ENCODE results near the gene DYNC1I1. TPM values are rescaled to one million over a fixed set of nuclear protein-coding genes. Genes with fewer than 3 reads are reported as not detected.

Gene DYNC1I1
- polyA plus RNA-seq, 1 experiment: 0.11 TPM

GRCh38 chr7:95974108-95974507 lies 201.8 kb downstream of the DYNC1I1 start:
- H3K36me3 ChIP-seq (ENCODE audit: control insufficient read depth, insufficient read depth, low read length): no peaks in the 10 kb centered on the region
- no peak for DNase-seq (ENCODE audit: low read depth)
- TF ChIP-seq CTCF (IDR thresholded peaks at IDR 0.05; ENCODE audit: insufficient read depth, low read depth, low read length): no peak
- H3K4me3 ChIP-seq (ENCODE audit: low read depth, low read length): no peak overlapping the region
- ChIA-PET CTCF (interaction anchor here (2.2 kb wide), 1 partner anchor 15 kb away, joined by 5 read pairs; no protein-coding TSS in a partner anchor), POLR2A (no interaction called here)
- H3K27me3 ChIP-seq (ENCODE audit: control insufficient read depth, insufficient read depth, low read length): no peaks in the 10 kb centered on the region

- ChIA-PET POLR2A (no interaction called here), CTCF (no interaction called here)
- no peak for TF ChIP-seq CTCF (IDR thresholded peaks at IDR 0.05; ENCODE audit: insufficient read depth, low read depth, low read length)
- no peak overlapping the region for H3K4me3 ChIP-seq (ENCODE audit: low read depth, low read length)
- no peak for DNase-seq (ENCODE audit: low read depth)
- H3K27me3 ChIP-seq (ENCODE audit: control insufficient read depth, insufficient read depth, low read length): no peaks in the 10 kb centered on the region
- no peaks in the 10 kb centered on the region for H3K36me3 ChIP-seq (ENCODE audit: control insufficient read depth, insufficient read depth, low read length)
Measured at GRCh38 chr7:95976369-95977060, 204.2 kb downstream of the DYNC1I1 start.

GRCh38 chr7:95977994-95978393 lies 205.6 kb downstream of the DYNC1I1 start:
- no peaks in the 10 kb centered on the region for H3K27me3 ChIP-seq (ENCODE audit: control insufficient read depth, insufficient read depth, low read length)
- POLR2A ChIA-PET: no interaction called here
- TF ChIP-seq CTCF (IDR thresholded peaks at IDR 0.05; ENCODE audit: insufficient read depth, low read depth, low read length): no peak
- no peak overlapping the region for H3K4me3 ChIP-seq (ENCODE audit: low read depth, low read length)
- DNase-seq (ENCODE audit: low read depth): no peak
- CTCF ChIA-PET: no interaction called here
- H3K36me3 ChIP-seq (ENCODE audit: control insufficient read depth, insufficient read depth, low read length): no peaks in the 10 kb centered on the region

GRCh38 chr7:95980167-95980566 lies 207.8 kb downstream of the DYNC1I1 start:
- DNase-seq (ENCODE audit: low read depth): no peak

GRCh38 chr7:95980706-95981105 lies 208.4 kb downstream of the DYNC1I1 start:
- H3K27me3 ChIP-seq (ENCODE audit: control insufficient read depth, insufficient read depth, low read length): no peaks in the 10 kb centered on the region
- TF ChIP-seq CTCF (IDR thresholded peaks at IDR 0.05; ENCODE audit: insufficient read depth, low read depth, low read length): no peak
- DNase-seq (ENCODE audit: low read depth): no peak
- H3K4me3 ChIP-seq (ENCODE audit: low read depth, low read length): no peak overlapping the region
- H3K36me3 ChIP-seq (ENCODE audit: control insufficient read depth, insufficient read depth, low read length): no peaks in the 10 kb centered on the region
- POLR2A ChIA-PET: no interaction called here
- CTCF ChIA-PET: no interaction called here

More at GRCh38 chr7:95980167-95980566, 207.8 kb downstream of the DYNC1I1 start:
- H3K27me3 ChIP-seq (ENCODE audit: control insufficient read depth, insufficient read depth, low read length): no peaks in the 10 kb centered on the region
- TF ChIP-seq CTCF (IDR thresholded peaks at IDR 0.05; ENCODE audit: insufficient read depth, low read depth, low read length): no peak
- H3K36me3 ChIP-seq (ENCODE audit: control insufficient read depth, insufficient read depth, low read length): no peaks in the 10 kb centered on the region
- H3K4me3 ChIP-seq (ENCODE audit: low read depth, low read length): no peak overlapping the region
- ChIA-PET POLR2A (no interaction called here), CTCF (no interaction called here)
